Stimulated activated naive CD8-positive, alpha-beta T cell treated with anti-CD3 and anti-CD28 coated beads, Interleukin-15, Interleukin-2, amounts not matched to agents 100 U/mL and 50 U/mL, for 24 hours (primary cell): ENCODE data around the gene CHRNA3.

ENCODE experiments used
- ATAC-seq: fragments of 150-1000 bp; cut with Tn5 transposase; one replicate; pipeline ENCODE4 v1.10.0; 2021
- DNase-seq: peaks from one replicate; pipeline ENCODE4 v3.0.0; 2021

The CHRNA3 gene

GRCh38 chr15:78620527-78621421 is at the start of gene CHRNA3:
Gene CHRNA3 (minus strand): TSS chr15:78620996. CDS start chr15:78620794, 202 bp downstream.
- ATAC-seq: no peak

GRCh38 chr15:78668987-78669386 is 48.2 kb upstream of the CHRNA3 start:
- ATAC-seq: no peak
- no peak for DNase-seq

More at GRCh38 chr15:78620527-78621421, at the start of gene CHRNA3:
- DNase-seq: no peak

GRCh38 chr15:78667578-78668236 is 46.9 kb upstream of the CHRNA3 start:
- DNase-seq (no peak), ATAC-seq (no peak)

GRCh38 chr15:78666010-78666409 is 45.2 kb upstream of the CHRNA3 start:
- DNase-seq (no peak), ATAC-seq (no peak)

GRCh38 chr15:78663703-78664102 is 42.9 kb upstream of the CHRNA3 start:
- DNase-seq: no peak
- ATAC-seq: no peak

GRCh38 chr15:78662028-78662427 is 41.2 kb upstream of the CHRNA3 start:
- DNase-seq (no peak), ATAC-seq (no peak)

- DNase-seq (no peak), ATAC-seq (no peak)
These were observed 40.2 kb upstream of the CHRNA3 start for GRCh38 chr15:78661001-78661400.

- DNase-seq (no peak), ATAC-seq (no peak)
These were observed 39.8 kb upstream of the CHRNA3 start for GRCh38 chr15:78660584-78660983.

GRCh38 chr15:78658823-78659222 is 38.0 kb upstream of the CHRNA3 start:
- no peak for ATAC-seq

GRCh38 chr15:78654272-78654671 is 33.5 kb upstream of the CHRNA3 start:
- ATAC-seq (no peak), DNase-seq (no peak)

More at GRCh38 chr15:78658823-78659222, 38.0 kb upstream of the CHRNA3 start:
- no peak for DNase-seq

GRCh38 chr15:78651930-78652615 is 31.3 kb upstream of the CHRNA3 start:
- DNase-seq (no peak), ATAC-seq (no peak)

- ATAC-seq (no peak), DNase-seq (no peak)
These were observed 30.2 kb upstream of the CHRNA3 start for GRCh38 chr15:78651007-78651406.

- no peak for ATAC-seq
- no peak for DNase-seq
These were observed 29.2 kb upstream of the CHRNA3 start for GRCh38 chr15:78650022-78650421.

- DNase-seq: no peak
- no peak for ATAC-seq
These were observed 24.2 kb upstream of the CHRNA3 start for GRCh38 chr15:78645009-78645408.

GRCh38 chr15:78642331-78642730 is 21.5 kb upstream of the CHRNA3 start:
- DNase-seq (no peak), ATAC-seq (no peak)

GRCh38 chr15:78641749-78642275 is 21.0 kb upstream of the CHRNA3 start:
- no peak for ATAC-seq
- no peak for DNase-seq

GRCh38 chr15:78641102-78641748 is 20.4 kb upstream of the CHRNA3 start, which contains the start of gene CHRNB4:
Gene CHRNB4 (minus strand): TSS chr15:78641210. CDS start chr15:78641133, 77 bp downstream.
- ATAC-seq (peak; percentile 59), DNase-seq (peak; percentile 34)

- DNase-seq: no peak
- no peak for ATAC-seq
These were observed 19.8 kb upstream of the CHRNA3 start for GRCh38 chr15:78640527-78641101.

- peak; percentile 52 for ATAC-seq
- DNase-seq: peak; percentile 71
These were observed 18.0 kb upstream of the CHRNA3 start for GRCh38 chr15:78638658-78639314.

- no peak for DNase-seq
- ATAC-seq: no peak
These were observed 17.1 kb upstream of the CHRNA3 start for GRCh38 chr15:78637776-78638435.
